Loucy (cell line): ENCODE data around the gene DISP3.

ENCODE experiments used
- CTCF ChIP-seq: fragments of 200-600 bp; sonication (generic); conservative IDR thresholded peaks from 2 replicates; pipeline ENCODE4 v1.5.1; 2014; ENCODE audit warnings: mild to moderate bottlenecking, antibody characterized with exemption, low read length
- EZH2phosphoT487 ChIP-seq: fragments of 200-600 bp; IDR thresholded peaks from 2 replicates; pipeline ENCODE4 v1.6.1; 2018; ENCODE audit warnings: antibody characterized with exemption, mild to moderate bottlenecking, moderate library complexity, borderline replicate concordance

DNA sequence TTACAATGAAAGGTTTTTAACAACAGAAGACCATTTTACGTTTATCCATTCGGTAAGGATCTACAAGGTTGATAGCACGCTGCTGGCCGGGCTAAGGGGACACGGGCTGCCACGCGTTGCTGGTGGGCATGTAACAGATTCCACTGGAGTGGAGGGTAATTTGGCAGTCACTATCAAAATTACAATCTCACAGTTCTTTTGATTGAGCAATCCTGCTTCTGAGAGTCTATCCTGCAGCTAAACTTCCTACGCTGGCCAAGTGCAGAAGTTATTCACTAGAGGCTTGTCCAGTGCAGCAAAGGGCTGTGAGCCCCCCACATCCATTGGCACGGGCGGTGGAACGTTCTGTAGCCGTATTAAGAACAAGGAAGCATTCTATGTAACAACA lies 61.8 kb downstream of the DISP3 start:
- TF ChIP-seq EZH2phosphoT487 (no peak), CTCF (no peak)
